ENCODE data around the gene SLC25A26.
A peak's percentile ranks its signal among the peaks of the same experiment; 100 is the strongest.

The SLC25A26 gene, protein sequence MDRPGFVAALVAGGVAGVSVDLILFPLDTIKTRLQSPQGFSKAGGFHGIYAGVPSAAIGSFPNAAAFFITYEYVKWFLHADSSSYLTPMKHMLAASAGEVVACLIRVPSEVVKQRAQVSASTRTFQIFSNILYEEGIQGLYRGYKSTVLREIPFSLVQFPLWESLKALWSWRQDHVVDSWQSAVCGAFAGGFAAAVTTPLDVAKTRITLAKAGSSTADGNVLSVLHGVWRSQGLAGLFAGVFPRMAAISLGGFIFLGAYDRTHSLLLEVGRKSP

DNA sequence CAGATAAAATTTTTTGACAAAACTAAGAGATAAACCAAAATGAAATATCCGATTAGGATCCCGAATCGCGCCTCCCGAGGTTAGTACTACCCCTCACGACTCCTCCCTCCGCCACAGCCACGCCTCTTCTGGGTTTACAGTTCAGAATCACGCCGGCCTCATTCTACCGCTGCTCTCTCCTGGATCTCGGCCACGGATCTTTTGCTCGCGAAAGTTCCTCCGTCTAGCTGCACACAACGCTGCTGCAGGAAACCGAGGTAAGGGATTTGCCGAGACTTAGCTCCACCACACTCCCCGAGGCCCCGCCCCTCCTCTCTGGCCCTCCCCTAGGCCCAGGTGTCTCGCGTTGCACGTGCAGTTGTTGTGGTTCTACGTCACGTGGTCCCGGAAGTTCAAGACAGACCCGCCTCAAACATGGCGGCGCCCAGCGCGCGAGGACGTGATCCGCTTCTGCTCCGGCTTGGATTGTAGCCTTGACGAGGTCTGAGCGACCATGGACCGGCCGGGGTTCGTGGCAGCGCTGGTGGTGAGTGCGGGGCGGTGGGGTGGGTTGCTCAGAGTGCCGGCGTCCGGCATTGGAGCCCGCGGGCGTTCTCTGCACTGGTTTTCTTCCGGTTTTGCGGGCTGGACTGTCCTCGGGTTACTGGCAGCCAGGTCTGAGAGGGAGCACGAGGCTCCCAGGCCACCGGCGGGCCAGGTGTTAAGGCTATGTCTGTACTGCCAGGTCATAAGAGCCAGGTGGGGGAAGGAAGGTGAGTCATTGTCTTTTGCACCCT lies at the start of gene SLC25A26:
Gene SLC25A26 (plus strand): TSS at position 400 of the 776 bp plus-strand sequence. CDS start 94 bp downstream, at position 494.
- TF ChIP-seq, protein P1, sequence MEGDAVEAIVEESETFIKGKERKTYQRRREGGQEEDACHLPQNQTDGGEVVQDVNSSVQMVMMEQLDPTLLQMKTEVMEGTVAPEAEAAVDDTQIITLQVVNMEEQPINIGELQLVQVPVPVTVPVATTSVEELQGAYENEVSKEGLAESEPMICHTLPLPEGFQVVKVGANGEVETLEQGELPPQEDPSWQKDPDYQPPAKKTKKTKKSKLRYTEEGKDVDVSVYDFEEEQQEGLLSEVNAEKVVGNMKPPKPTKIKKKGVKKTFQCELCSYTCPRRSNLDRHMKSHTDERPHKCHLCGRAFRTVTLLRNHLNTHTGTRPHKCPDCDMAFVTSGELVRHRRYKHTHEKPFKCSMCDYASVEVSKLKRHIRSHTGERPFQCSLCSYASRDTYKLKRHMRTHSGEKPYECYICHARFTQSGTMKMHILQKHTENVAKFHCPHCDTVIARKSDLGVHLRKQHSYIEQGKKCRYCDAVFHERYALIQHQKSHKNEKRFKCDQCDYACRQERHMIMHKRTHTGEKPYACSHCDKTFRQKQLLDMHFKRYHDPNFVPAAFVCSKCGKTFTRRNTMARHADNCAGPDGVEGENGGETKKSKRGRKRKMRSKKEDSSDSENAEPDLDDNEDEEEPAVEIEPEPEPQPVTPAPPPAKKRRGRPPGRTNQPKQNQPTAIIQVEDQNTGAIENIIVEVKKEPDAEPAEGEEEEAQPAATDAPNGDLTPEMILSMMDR (conservative IDR thresholded peaks at IDR 0.05) = no peak
- no peak for TF ChIP-seq ZFX (IDR thresholded peaks at IDR 0.05)
- peak within 1 kb of the TSS; percentile 53 for H3K27ac ChIP-seq

DNA sequence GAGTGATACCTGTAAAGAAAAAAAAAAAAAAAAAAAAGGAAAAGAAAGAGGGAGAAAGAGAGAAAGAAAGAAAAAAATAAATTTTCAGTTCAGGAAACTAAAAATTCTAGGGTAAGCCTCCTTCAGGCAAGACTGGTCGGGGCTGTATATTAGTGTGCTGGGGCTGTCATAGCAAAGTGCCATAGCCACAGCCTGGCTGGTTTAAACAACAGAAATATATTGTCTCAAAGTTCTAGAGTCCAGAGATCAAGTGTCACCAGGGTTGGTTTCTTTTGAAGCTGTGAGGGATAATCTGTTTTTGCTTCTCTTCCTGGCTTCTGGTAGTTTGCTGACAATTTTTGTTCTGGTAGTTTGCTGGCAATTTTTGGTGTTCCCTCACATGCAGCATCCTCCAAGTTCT lies 48.4 kb upstream of the SLC25A26 start:
- H3K27ac ChIP-seq = no peak overlapping the region
- TF ChIP-seq, protein P1 (conservative IDR thresholded peaks at IDR 0.05) = no peak
- TF ChIP-seq ZFX (IDR thresholded peaks at IDR 0.05) = no peak

DNA sequence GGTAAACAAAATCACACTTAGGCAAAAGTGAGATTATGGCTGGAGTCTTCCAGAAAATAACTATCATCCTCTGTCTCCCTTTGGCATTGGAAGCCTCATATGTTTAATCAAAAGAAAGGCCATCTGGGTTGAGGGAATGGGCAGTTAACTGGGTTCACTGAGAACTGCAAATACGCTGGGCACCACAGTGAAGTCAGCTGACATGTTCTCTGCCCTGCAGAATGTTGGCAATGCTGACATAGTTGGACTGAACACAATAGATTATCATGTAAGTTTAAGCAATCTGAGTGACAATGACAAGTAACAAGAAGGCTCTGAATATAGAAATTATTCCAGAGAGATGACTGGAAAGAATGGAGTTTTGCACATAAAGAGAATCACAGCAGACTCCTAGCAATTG lies 43.8 kb upstream of the SLC25A26 start:
- H3K27ac ChIP-seq = no peak overlapping the region
- TF ChIP-seq, protein P1 (conservative IDR thresholded peaks at IDR 0.05) = no peak
- no peak for TF ChIP-seq ZFX (IDR thresholded peaks at IDR 0.05)

DNA sequence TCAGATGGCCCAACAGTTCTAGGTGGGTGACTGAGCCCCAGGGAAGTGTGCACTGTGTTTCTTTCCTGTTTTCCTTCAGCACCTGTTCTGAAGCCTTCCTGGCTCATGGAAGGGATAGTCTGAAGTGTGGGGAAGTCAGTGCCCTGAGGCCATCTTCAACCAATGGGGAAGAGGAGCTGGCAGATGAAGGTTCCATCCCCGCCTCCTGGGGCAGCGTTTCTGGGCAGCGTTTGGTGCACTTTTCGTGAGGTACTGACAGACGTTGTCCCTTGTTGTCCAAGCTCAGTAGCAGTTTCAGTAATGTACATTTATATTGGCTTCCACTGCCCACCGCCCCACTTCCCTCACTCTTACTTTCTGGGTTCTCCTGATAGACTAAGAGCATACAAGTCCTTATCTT lies 42.6 kb upstream of the SLC25A26 start:
- no peak overlapping the region for H3K27ac ChIP-seq
- no peak for TF ChIP-seq ZFX (IDR thresholded peaks at IDR 0.05)
- TF ChIP-seq, protein P1 (conservative IDR thresholded peaks at IDR 0.05) = no peak

DNA sequence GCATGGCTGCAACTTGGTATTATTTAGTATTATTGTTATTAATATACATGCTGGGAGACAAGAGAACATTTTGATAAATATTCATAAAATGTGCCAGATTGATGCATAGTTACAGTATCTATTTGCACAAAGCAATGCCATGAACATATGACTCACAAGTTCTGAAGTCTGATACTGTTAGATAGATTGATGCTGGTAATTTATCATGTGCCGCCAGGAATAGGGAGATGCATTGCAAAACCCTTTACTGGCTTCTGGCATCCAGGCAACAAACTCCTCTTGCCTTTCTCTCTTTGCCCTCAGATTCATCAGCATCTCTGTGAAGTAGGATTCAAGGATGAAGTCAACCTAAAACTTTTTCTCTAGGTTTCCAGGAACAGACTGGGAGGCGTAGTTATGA lies 41.0 kb upstream of the SLC25A26 start:
- TF ChIP-seq ZFX (IDR thresholded peaks at IDR 0.05) = no peak
- TF ChIP-seq, protein P1 (conservative IDR thresholded peaks at IDR 0.05) = no peak
- no peak overlapping the region for H3K27ac ChIP-seq

DNA sequence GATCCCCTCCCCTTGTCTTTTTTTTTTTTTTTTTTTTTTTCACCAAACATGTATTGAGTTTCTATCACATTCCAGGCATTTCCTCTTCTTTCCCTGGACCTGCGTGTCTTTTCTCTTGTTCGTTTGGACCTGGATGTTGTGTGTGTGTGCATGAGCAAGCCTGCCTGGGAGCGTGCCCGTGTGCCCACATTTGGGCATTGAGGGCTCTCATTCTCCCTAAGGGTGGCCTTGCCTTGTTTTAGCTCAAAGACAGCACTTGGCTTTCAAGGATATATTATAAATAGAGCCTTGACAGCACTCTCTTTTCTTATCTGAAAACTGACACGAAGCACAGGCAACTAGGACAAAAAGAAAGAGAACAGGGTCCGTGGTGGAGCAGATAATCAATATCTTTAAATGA lies 39.0 kb upstream of the SLC25A26 start:
- H3K27ac ChIP-seq = no peak overlapping the region
- TF ChIP-seq ZFX (IDR thresholded peaks at IDR 0.05) = no peak
- TF ChIP-seq, protein P1 (conservative IDR thresholded peaks at IDR 0.05) = no peak

DNA sequence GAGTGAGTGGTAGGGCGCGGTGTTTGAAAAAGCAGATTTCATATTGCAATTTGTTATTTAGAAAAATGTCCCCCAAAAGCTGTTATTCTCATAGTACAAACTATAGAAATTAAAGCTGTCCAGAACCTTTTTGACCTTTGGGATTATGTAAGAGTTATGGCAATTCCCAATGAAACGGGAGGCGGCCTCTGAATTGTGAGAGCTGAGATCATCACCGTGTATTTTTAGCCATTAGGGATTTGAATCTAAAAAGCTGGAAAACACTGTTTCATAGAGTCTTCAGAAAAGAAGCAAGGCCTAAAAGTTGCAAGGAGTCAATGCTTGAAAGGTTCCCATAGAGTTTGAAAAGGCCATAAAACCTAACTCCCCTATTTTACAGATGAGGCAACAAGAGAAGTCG lies 38.6 kb upstream of the SLC25A26 start:
- no peak overlapping the region for H3K27ac ChIP-seq
- TF ChIP-seq, protein P1 (conservative IDR thresholded peaks at IDR 0.05) = no peak
- TF ChIP-seq ZFX (IDR thresholded peaks at IDR 0.05) = no peak

Measured in C4-2B (cell line).